PFSK-1 (cell line): Measurements from ENCODE around the gene IL18BP.

Source experiments
- FOXP2 ChIP-seq: optimal IDR thresholded peaks from 2 replicates; pipeline ENCODE3; 2011; ENCODE audit warnings: borderline replicate concordance, control low read depth, inconsistent platforms; ENCODE audit not compliant: insufficient read depth; ENCODE audit errors: extremely low read length, extremely low read depth
- POLR2AphosphoS5 ChIP-seq: IDR thresholded peaks from 2 replicates; pipeline ENCODE4 v1.6.1; 2012; ENCODE audit warnings: low read depth, mild to moderate bottlenecking, control low read depth, low read length, moderate library complexity
- SIN3A ChIP-seq: IDR thresholded peaks from 2 replicates; pipeline ENCODE4 v1.6.1; 2012; ENCODE audit warnings: mild to moderate bottlenecking, low read length, moderate library complexity, borderline replicate concordance; ENCODE audit not compliant: insufficient read depth
- TAF1 ChIP-seq: IDR thresholded peaks from 2 replicates; pipeline ENCODE4 v1.6.1; 2012; ENCODE audit warnings: low read length, control low read depth, borderline replicate concordance; ENCODE audit not compliant: insufficient read depth
- TF ChIP-seq, protein P1 (sequence below), 2 experiments: IDR thresholded peaks; 2 replicates each; pipeline versions ENCODE4 v1.6.1 to v1.8.0; 2011 to 2012; ENCODE audit warnings: low read depth in 2 of 2, low read length in 2 of 2, control low read depth in 1 of 2, inconsistent platforms in 1 of 2, mild to moderate bottlenecking in 1 of 2, moderate library complexity in 1 of 2; ENCODE audit not compliant: insufficient read depth in 1 of 2

The IL18BP gene

DNA sequence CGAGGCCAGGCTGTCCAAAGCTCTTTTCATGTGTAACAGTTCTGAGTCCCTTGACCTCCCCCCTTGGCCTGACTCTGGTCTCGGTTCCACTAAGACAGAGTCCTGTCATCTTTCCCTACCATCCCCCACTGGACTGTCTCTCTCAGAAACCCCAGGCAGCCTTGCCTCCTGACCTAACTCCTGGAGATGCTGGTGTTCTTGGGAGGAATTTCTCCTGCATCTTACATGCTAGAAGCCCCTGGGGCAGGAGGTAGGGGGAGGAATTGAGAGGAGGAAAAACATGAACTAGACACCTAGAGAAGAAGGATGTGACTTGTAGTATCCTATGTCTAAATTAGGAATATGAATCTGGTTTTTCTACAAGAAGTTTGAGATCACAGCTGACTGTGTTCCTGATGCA is 648 bp upstream of the IL18BP start:
- TF ChIP-seq POLR2AphosphoS5, result no peak
- TF ChIP-seq, protein P1, sequence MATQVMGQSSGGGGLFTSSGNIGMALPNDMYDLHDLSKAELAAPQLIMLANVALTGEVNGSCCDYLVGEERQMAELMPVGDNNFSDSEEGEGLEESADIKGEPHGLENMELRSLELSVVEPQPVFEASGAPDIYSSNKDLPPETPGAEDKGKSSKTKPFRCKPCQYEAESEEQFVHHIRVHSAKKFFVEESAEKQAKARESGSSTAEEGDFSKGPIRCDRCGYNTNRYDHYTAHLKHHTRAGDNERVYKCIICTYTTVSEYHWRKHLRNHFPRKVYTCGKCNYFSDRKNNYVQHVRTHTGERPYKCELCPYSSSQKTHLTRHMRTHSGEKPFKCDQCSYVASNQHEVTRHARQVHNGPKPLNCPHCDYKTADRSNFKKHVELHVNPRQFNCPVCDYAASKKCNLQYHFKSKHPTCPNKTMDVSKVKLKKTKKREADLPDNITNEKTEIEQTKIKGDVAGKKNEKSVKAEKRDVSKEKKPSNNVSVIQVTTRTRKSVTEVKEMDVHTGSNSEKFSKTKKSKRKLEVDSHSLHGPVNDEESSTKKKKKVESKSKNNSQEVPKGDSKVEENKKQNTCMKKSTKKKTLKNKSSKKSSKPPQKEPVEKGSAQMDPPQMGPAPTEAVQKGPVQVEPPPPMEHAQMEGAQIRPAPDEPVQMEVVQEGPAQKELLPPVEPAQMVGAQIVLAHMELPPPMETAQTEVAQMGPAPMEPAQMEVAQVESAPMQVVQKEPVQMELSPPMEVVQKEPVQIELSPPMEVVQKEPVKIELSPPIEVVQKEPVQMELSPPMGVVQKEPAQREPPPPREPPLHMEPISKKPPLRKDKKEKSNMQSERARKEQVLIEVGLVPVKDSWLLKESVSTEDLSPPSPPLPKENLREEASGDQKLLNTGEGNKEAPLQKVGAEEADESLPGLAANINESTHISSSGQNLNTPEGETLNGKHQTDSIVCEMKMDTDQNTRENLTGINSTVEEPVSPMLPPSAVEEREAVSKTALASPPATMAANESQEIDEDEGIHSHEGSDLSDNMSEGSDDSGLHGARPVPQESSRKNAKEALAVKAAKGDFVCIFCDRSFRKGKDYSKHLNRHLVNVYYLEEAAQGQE (IDR thresholded peaks at IDR 0.05; ENCODE audit: insufficient read depth in 1 of 2, low read depth in 2 of 2, low read length in 2 of 2), result no peak
- no peak for TF ChIP-seq SIN3A
- no peak for TF ChIP-seq TAF1
- no peak for TF ChIP-seq FOXP2

DNA sequence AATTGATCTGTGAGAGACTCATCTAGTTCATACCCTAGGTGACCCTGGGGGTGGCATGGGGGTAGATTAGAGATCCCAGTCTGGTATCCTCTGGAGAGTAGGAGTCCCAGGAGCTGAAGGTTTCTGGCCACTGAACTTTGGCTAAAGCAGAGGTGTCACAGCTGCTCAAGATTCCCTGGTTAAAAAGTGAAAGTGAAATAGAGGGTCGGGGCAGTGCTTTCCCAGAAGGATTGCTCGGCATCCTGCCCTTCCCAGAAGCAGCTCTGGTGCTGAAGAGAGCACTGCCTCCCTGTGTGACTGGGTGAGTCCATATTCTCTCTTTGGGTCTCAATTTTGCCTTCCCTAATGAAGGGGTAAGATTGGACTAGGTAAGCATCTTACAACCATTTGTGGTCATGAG is 653 bp downstream of the IL18BP start:
- no peak for TF ChIP-seq TAF1
- TF ChIP-seq FOXP2, result no peak
- no peak for TF ChIP-seq SIN3A
- TF ChIP-seq, protein P1 (IDR thresholded peaks at IDR 0.05; ENCODE audit: insufficient read depth in 1 of 2, low read depth in 2 of 2, low read length in 2 of 2), result no peak
- no peak for TF ChIP-seq POLR2AphosphoS5

DNA sequence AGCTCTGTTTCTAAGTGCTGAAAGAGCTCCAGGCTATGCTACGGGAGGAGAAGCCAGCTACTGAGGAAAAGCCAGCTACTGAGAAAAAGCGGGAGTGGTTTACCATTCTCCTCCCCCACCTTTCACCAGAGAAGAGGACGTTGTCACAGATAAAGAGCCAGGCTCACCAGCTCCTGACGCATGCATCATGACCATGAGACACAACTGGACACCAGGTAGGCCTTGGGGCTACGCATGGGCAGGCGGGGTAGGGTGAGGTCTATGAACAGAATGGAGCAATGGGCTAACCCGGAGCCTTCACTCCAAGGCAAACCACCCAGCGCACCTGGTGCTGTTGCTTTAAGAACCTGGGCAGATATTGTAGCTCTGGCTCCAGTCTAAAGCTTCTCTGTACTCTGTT is 1.1 kb downstream of the IL18BP start:
- TF ChIP-seq SIN3A (no peak), FOXP2 (no peak), TAF1 (no peak), POLR2AphosphoS5 (no peak)
- TF ChIP-seq, protein P1 (IDR thresholded peaks at IDR 0.05; ENCODE audit: insufficient read depth in 1 of 2, low read depth in 2 of 2, low read length in 2 of 2), result no peak

DNA sequence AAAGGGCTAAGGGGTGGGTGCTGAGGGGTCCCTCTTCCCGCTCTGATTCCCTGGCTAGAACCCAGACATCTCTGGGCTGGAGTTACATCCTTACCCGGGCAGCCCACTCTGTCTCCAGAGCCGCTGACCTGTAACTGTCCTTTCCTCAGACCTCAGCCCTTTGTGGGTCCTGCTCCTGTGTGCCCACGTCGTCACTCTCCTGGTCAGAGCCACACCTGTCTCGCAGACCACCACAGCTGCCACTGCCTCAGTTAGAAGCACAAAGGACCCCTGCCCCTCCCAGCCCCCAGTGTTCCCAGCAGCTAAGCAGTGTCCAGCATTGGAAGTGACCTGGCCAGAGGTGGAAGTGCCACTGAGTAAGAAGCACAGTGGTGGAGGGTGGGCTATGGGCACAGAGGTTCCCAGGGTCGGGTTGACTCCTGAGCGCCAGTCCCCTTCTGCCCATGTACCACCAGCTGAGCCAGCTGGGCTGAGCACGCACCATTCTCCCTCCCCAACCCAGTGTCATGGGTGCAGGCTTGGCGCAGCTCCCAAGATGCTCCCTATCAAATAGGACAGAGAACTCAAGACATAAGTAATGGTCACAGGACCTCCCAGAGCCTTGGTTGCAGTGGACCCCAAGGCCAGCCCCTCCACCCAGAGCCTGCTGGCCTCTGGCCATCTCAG is 1.6 kb downstream of the IL18BP start:
- TF ChIP-seq TAF1 (no peak), SIN3A (no peak), POLR2AphosphoS5 (no peak), FOXP2 (no peak)
- TF ChIP-seq, protein P1 (IDR thresholded peaks at IDR 0.05; ENCODE audit: insufficient read depth in 1 of 2, low read depth in 2 of 2, low read length in 2 of 2), result no peak

DNA sequence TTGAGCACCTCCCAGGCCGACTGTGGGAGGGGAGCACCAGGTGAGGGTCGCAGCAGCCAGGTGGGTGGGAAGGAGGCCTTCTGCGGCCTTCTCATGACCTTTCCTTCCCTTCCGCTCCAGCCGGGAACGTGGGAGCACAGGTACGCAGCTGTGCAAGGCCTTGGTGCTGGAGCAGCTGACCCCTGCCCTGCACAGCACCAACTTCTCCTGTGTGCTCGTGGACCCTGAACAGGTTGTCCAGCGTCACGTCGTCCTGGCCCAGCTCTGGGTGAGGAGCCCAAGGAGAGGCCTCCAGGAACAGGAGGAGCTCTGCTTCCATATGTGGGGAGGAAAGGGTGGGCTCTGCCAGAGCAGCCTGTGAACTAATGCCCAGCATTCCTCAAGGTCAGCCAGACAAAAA is 2.6 kb downstream of the IL18BP start:
- no peak for TF ChIP-seq FOXP2
- no peak for TF ChIP-seq TAF1
- TF ChIP-seq, protein P1 (IDR thresholded peaks at IDR 0.05; ENCODE audit: insufficient read depth in 1 of 2, low read depth in 2 of 2, low read length in 2 of 2), result no peak
- no peak for TF ChIP-seq POLR2AphosphoS5
- TF ChIP-seq SIN3A, result no peak
